Liver (tissue), 9 donors: ENCODE data around the gene FGD6. TPM values are rescaled to one million over a fixed set of nuclear protein-coding genes. Genes with fewer than 3 reads are reported as not detected.
"Not testable (repeated sequence)": the region's sequence is repeated elsewhere in the genome, so short reads cannot be mapped to it uniquely, and the experiment has no call there.

Source experiments
- DNase-seq: peaks from one replicate; pipeline ENCODE4 v3.0.0-alpha.2; 2017; ENCODE audit warnings: low spot score
- H3K27ac ChIP-seq, 2 donors: one replicate each; pipeline ENCODE4 v1.7.0; 2013; ENCODE audit warnings: inconsistent platforms in 2 of 2, low read length in 2 of 2, control low read depth in 1 of 2, low read depth in 1 of 2, mild to moderate bottlenecking in 1 of 2
- H3K27me3 ChIP-seq, 4 donors: one replicate each; pipeline versions ENCODE4 v1.6.1 to v1.7.0; 2013; ENCODE audit warnings: low read length in 3 of 4, inconsistent platforms in 1 of 4, mild to moderate bottlenecking in 1 of 4, moderate library complexity in 1 of 4; ENCODE audit not compliant: control insufficient read depth in 4 of 4, insufficient read depth in 4 of 4
- H3K36me3 ChIP-seq, 4 donors: one replicate each; pipeline versions ENCODE4 v1.6.1 to v1.7.0; 2013; ENCODE audit warnings: low read length in 3 of 4, mild to moderate bottlenecking in 3 of 4, low read depth in 1 of 4, moderate library complexity in 1 of 4; ENCODE audit not compliant: control insufficient read depth in 4 of 4, insufficient read depth in 3 of 4
- H3K4me1 ChIP-seq, 4 donors: one replicate each; pipeline versions ENCODE4 v1.6.1 to v1.7.0; 2013; ENCODE audit warnings: low read length in 3 of 4, mild to moderate bottlenecking in 3 of 4, moderate library complexity in 1 of 4; ENCODE audit not compliant: control insufficient read depth in 4 of 4, insufficient read depth in 4 of 4
- H3K4me3 ChIP-seq, 3 donors: one replicate each; pipeline versions ENCODE4 v1.6.1 to v1.7.0; 2013; ENCODE audit warnings: low read length in 3 of 3, control low read depth in 1 of 3, low read depth in 1 of 3, mild to moderate bottlenecking in 1 of 3
- H3K9ac ChIP-seq, 2 donors: one replicate each; pipeline ENCODE4 v1.7.0; 2013; ENCODE audit warnings: low read length in 2 of 2, mild to moderate bottlenecking in 2 of 2, moderate library complexity in 2 of 2, control low read depth in 1 of 2, low read depth in 1 of 2
- H3K9me3 ChIP-seq, 4 donors: one replicate each; pipeline versions ENCODE4 v1.6.1 to v1.7.0; 2013; ENCODE audit warnings: low read length in 3 of 4; ENCODE audit not compliant: control insufficient read depth in 4 of 4
- EGR1 ChIP-seq, 2 donors: IDR thresholded peaks; 2 replicates each; pipeline ENCODE4 v1.6.1; 2016 to 2018; ENCODE audit warnings: antibody characterized with exemption in 2 of 2, low read depth in 2 of 2
- FOXA1 ChIP-seq: IDR thresholded peaks from 2 replicates; pipeline ENCODE4 v1.6.1; 2016; ENCODE audit warnings: antibody characterized with exemption
- HNF4A ChIP-seq, 2 donors: conservative IDR thresholded peaks; 2 replicates each; pipeline ENCODE4 v1.6.1; 2016; ENCODE audit warnings: antibody characterized with exemption in 2 of 2, mild to moderate bottlenecking in 2 of 2
- HNF4G ChIP-seq: IDR thresholded peaks from 2 replicates; pipeline ENCODE4 v1.6.1; 2016; ENCODE audit warnings: antibody characterized with exemption
- JUND ChIP-seq, 2 donors: IDR thresholded peaks; 2 replicates each; pipeline ENCODE4 v1.6.1; 2016; ENCODE audit warnings: antibody characterized with exemption in 2 of 2
- MAX ChIP-seq: IDR thresholded peaks from 2 replicates; pipeline ENCODE4 v1.6.1; 2016; ENCODE audit warnings: antibody characterized with exemption
- NR2F2 ChIP-seq: IDR thresholded peaks from 2 replicates; pipeline ENCODE4 v1.6.1; 2016; ENCODE audit warnings: antibody characterized with exemption
- RAD21 ChIP-seq, 2 donors: IDR thresholded peaks; 2 replicates each; pipeline ENCODE4 v1.6.1; 2016; ENCODE audit warnings: antibody characterized with exemption in 2 of 2, mild to moderate bottlenecking in 2 of 2
- SP1 ChIP-seq: IDR thresholded peaks from 2 replicates; pipeline ENCODE4 v1.6.1; 2018; ENCODE audit warnings: antibody characterized with exemption, mild to moderate bottlenecking
- TAF1 ChIP-seq: conservative IDR thresholded peaks from 2 replicates; pipeline ENCODE4 v1.6.1; 2016; ENCODE audit warnings: antibody characterized with exemption, mild to moderate bottlenecking
- WGBS: extraction: QIAGEN DNeasy Blood & Tissue Kit; methylation state at CpG from one replicate; pipeline ENCODE4 v1.1.7; 2013; 5-methylcytosine and 5-hydroxymethylcytosine counted together
- polyA plus RNA-seq, 2 donors: library from polyadenylated mRNA; stranded (reverse) in 1 of 2; unstranded in 1 of 2; fragments of 200-250 nt in 1 of 2; fragments of >200 nt in 1 of 2; fragmentation: Nextera tagmentation in 1 of 2; extraction: Ambion mirVana in 1 of 2; gene quantifications; one replicate each; pipeline versions ENCODE4 v1.2.1 to v1.2.3, GENCODE V29; 2013 to 2015
- total RNA-seq, 2 donors: library from RNA; depleted of rRNA; stranded (reverse); fragments of >200 nt; gene quantifications; one replicate each; pipeline ENCODE4 v1.2.3, GENCODE V29; 2014
- TF ChIP-seq, protein P1 (sequence below): fragments of 150-350 bp; IDR thresholded peaks from 2 replicates; pipeline ENCODE4 v1.5.1; 2017; ENCODE audit warnings: improper control_type of control experiment, low read depth, low read length; ENCODE audit not compliant: missing input control
- donor health status: healthy.
- donor health status: healthy.
- donor health status: healthy.
- donor health status: healthy.
- donor health status: healthy.

FGD6 gene
- total and polyA plus RNA-seq, 4 donors, result 0.54 to 6.9 (median 2.4) TPM

DNA sequence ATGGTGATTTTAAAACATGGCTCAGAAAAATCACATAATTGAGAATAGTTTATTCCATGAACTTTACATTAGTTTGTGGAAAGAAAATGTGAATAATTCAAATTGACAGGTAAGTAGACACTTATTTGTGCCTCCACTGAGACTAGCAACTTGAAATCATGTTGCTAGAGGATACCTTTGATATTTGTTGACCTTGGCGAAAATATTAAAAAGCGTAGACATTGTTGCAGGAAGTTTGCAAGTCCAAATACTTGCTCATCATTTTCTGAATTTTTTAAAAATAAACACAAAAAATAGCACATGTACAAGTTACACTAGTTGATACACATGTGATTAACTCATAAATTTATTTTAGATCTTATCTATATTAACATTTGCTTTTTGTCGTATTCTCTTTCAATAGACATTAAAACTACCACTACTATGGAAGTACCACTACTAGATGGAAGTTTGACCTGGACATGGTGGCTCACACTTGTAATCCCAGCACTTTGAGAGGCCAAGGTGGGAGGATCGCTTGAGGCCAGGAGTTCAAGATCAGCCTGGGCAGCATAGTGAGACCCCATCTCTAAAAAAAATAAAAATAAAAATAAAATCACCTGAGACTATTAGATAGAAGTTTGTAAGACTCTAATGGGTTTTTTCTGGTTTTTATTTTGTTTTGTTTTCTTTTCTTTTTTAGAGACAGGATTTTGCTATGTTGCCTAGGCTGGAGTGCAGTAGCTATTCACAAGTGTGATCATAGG lies 24.7 kb upstream of the FGD6 start:
- no peak overlapping the region for H3K27ac ChIP-seq
- DNase-seq, result no peak
- TF ChIP-seq, protein P1, sequence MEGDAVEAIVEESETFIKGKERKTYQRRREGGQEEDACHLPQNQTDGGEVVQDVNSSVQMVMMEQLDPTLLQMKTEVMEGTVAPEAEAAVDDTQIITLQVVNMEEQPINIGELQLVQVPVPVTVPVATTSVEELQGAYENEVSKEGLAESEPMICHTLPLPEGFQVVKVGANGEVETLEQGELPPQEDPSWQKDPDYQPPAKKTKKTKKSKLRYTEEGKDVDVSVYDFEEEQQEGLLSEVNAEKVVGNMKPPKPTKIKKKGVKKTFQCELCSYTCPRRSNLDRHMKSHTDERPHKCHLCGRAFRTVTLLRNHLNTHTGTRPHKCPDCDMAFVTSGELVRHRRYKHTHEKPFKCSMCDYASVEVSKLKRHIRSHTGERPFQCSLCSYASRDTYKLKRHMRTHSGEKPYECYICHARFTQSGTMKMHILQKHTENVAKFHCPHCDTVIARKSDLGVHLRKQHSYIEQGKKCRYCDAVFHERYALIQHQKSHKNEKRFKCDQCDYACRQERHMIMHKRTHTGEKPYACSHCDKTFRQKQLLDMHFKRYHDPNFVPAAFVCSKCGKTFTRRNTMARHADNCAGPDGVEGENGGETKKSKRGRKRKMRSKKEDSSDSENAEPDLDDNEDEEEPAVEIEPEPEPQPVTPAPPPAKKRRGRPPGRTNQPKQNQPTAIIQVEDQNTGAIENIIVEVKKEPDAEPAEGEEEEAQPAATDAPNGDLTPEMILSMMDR, result no peak
- TF ChIP-seq EGR1 (IDR thresholded peaks at IDR 0.05; ENCODE audit: low read depth in 2 of 2) (no peak), RAD21 (IDR thresholded peaks at IDR 0.05) (no peak), TAF1 (no peak), HNF4G (no peak), MAX (no peak)
- WGBS, result 87% methylated on average over 4 of the region's 4 CpGs
- H3K36me3 ChIP-seq, result peaks cover 0 to 4% (median 2%) of the 10 kb centered on the region in 4 donors
- no peak overlapping the region for H3K9ac ChIP-seq
- no peak overlapping the region for H3K4me3 ChIP-seq
- peaks cover 2 to 7% (median 3%) of the 10 kb centered on the region in 4 donors for H3K4me1 ChIP-seq
- H3K27me3 ChIP-seq, result no peaks in the 10 kb centered on the region
- H3K9me3 ChIP-seq, result no peaks in the 10 kb centered on the region

DNA sequence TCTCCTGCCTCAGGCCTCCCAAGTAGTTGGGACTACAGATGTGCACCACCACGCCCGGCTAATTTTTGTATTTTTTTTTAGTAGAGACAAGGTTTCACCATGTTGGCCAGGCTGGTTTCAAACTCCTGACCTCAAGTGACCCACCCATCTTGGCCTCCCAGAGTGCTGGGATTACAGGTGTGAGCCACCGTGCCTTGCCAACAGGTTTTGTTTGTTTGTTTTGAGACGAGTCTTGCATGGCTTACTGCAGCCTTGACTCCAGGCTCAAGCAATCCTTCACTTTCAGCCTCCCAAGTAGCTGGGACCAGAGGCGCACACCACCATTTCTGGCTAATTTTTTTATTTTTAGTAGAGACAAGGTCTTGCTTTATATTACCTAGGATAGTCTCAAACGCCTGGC lies 23.9 kb upstream of the FGD6 start:
- DNase-seq, H3K4me3 ChIP-seq, H3K9me3 ChIP-seq, H3K27me3 ChIP-seq, H3K4me1 ChIP-seq, H3K36me3 ChIP-seq, H3K27ac ChIP-seq, H3K9ac ChIP-seq: not testable (repeated sequence)
- 82% methylated on average over 6 of the region's 6 CpGs for WGBS

- H3K9ac ChIP-seq, result no peak overlapping the region
- no peak overlapping the region for H3K4me3 ChIP-seq
- peaks cover 2 to 7% (median 3%) of the 10 kb centered on the region in 4 donors for H3K4me1 ChIP-seq
- no peaks in the 10 kb centered on the region for H3K27me3 ChIP-seq
- no peak overlapping the region for H3K27ac ChIP-seq
- H3K9me3 ChIP-seq, result no peaks in the 10 kb centered on the region
- WGBS, result 88% methylated on average over 2 of the region's 2 CpGs
- TF ChIP-seq TAF1, result no peak
- no peak for TF ChIP-seq NR2F2
- TF ChIP-seq JUND (IDR thresholded peaks at IDR 0.05), result no peak
- no peak for TF ChIP-seq SP1
- TF ChIP-seq EGR1 (IDR thresholded peaks at IDR 0.05; ENCODE audit: low read depth in 2 of 2), result no peak
- TF ChIP-seq HNF4A (conservative IDR thresholded peaks at IDR 0.05), result no peak
- no peak for TF ChIP-seq RAD21 (IDR thresholded peaks at IDR 0.05)
- TF ChIP-seq FOXA1, result no peak
- H3K36me3 ChIP-seq, result peaks cover 0 to 4% (median 1%) of the 10 kb centered on the region in 4 donors
- no peak for DNase-seq
Measured at GRCh38 chr12:95240556-95240955, 23.3 kb upstream of the FGD6 start.

- not testable (repeated sequence) for H3K4me3 ChIP-seq, H3K9me3 ChIP-seq, H3K27ac ChIP-seq, H3K27me3 ChIP-seq, DNase-seq, H3K36me3 ChIP-seq, H3K4me1 ChIP-seq, H3K9ac ChIP-seq
- WGBS, result 88% methylated on average over 2 of the region's 2 CpGs
Measured at GRCh38 chr12:95239835-95240234, 22.6 kb upstream of the FGD6 start.
